Measurements from ENCODE around the gene MYL5.

- no peak for TF ChIP-seq CTCF (conservative IDR thresholded peaks at IDR 0.05; ENCODE audit: low read depth, low read length)
- no peak for TF ChIP-seq EZH2 (IDR thresholded peaks at IDR 0.05; ENCODE audit: borderline replicate concordance, low read depth, low read length, poor library complexity, severe bottlenecking)
Observed at GRCh38 chr4:651884-652642, 22.3 kb upstream of the MYL5 start.

Measured in A673 (cell line).